HepG2 (cell line): ENCODE measurements around the gene KIAA0040. TPM values are rescaled to one million over a fixed set of nuclear protein-coding genes. Genes with fewer than 3 reads are reported as not detected.

Source experiments
- ATAC-seq: fragments of 200-7000 bp; cut with Tn5 transposase; 3 replicates; pipeline ENCODE4 v1.9.1; 2020; ENCODE audit warnings: mild to moderate bottlenecking, moderate library complexity
- BruUV-seq: library from RNA; stranded (reverse); fragments of 400-500 nt; replicated peaks from 2 replicates; lab custom pipeline; 2021; lab: Mats Ljungman, UMichigan
- CTCF ChIA-PET: fragments of 300-600 bp; formaldehyde crosslinking; extraction: SDS; loops from one replicate; lab custom pipeline; 2021; ENCODE audit warnings: low total read pairs, inconsistent platforms, low intra/inter-chr PET ratio; lab: Yijun Ruan, JAX
- POLR2A ChIA-PET: fragments of 350-600 bp; sonication (Branson Sonifier 250); formaldehyde crosslinking; loops from one replicate; lab custom pipeline; 2020; ENCODE audit warnings: antibody characterized with exemption, inconsistent platforms; lab: Yijun Ruan, JAX
- DNase-seq: peaks from one replicate; pipeline ENCODE4 v3.0.0-alpha.2; 2015; ENCODE audit warnings: low spot score
- FAIRE-seq: peaks from 3 replicates; lab custom pipeline; 2011; peaks lifted over from hg19 to GRCh38; lab: Jason Lieb, UNC
- H2AFZ ChIP-seq: one replicate; pipeline ENCODE4 v1.6.1; 2011; ENCODE audit warnings: low read length, inconsistent platforms
- H3K27ac ChIP-seq: fragments of 300-600 bp; 3 replicates; pipeline ENCODE4 v1.8.0; 2011; ENCODE audit warnings: mixed run types, mild to moderate bottlenecking, mixed read lengths, low read length, inconsistent platforms; ENCODE audit not compliant: insufficient read depth; ENCODE audit errors: extremely low read length
- H3K27me3 ChIP-seq, 2 experiments: fragments of 200-600 bp in 1 of 2; 2 replicates in 1 of 2; 3 replicates in 1 of 2; pipeline versions ENCODE4 v1.6.0 to v1.8.0; 2011; ENCODE audit warnings: low read length in 2 of 2, mild to moderate bottlenecking in 2 of 2, moderate library complexity in 2 of 2, inconsistent platforms in 1 of 2; ENCODE audit not compliant: insufficient read depth in 2 of 2, control insufficient read depth in 1 of 2
- H3K36me3 ChIP-seq, 2 experiments: fragments of 200-600 bp in 1 of 2; replicated peaks in 1 of 2; 2 replicates in 1 of 2; 3 replicates in 1 of 2; pipeline versions ENCODE4 v1.5.1 to v1.8.0; 2011; ENCODE audit warnings: low read length in 2 of 2, inconsistent platforms in 1 of 2; ENCODE audit not compliant: insufficient read depth in 2 of 2, control insufficient read depth in 1 of 2
- H3K4me1 ChIP-seq: 2 replicates; pipeline ENCODE4 v1.5.1; 2012; ENCODE audit warnings: low read length, inconsistent platforms; ENCODE audit not compliant: insufficient read depth
- H3K4me2 ChIP-seq: 2 replicates; pipeline ENCODE4 v1.6.0; 2011; ENCODE audit warnings: low read depth, low read length, inconsistent platforms
- H3K4me3 ChIP-seq, 3 experiments: fragments of 200-600 bp in 1 of 3; sonication (generic), shearing (Covaris generic) in 1 of 3; replicated peaks in 1 of 3; 2 replicates each; pipeline ENCODE4 v1.5.1; 2011 to 2016; ENCODE audit warnings: low read length in 3 of 3, inconsistent platforms in 2 of 3, low read depth in 2 of 3, mild to moderate bottlenecking in 2 of 3, control low read depth in 1 of 3, mixed read lengths in 1 of 3; ENCODE audit not compliant: insufficient read depth in 1 of 3
- H3K79me2 ChIP-seq: one replicate; pipeline ENCODE4 v1.6.1; 2011; ENCODE audit warnings: low read length, inconsistent platforms; ENCODE audit not compliant: insufficient read depth
- H3K9ac ChIP-seq: 2 replicates; pipeline ENCODE4 v1.6.0; 2011; ENCODE audit warnings: mild to moderate bottlenecking, low read depth, low read length, inconsistent platforms; ENCODE audit not compliant: insufficient read depth
- H3K9me3 ChIP-seq: 2 replicates; pipeline ENCODE4 v1.5.1; 2012; ENCODE audit warnings: mild to moderate bottlenecking, low read length
- H4K20me1 ChIP-seq: 2 replicates; pipeline ENCODE4 v1.6.0; 2011; ENCODE audit warnings: inconsistent platforms, mild to moderate bottlenecking, low read length, moderate library complexity; ENCODE audit not compliant: insufficient read depth
- AKAP8 ChIP-seq: sonication (generic); formaldehyde crosslinking; IDR thresholded peaks from 2 replicates; pipeline ENCODE4 v1.5.1; 2020; ENCODE audit warnings: mild to moderate bottlenecking, missing genetic modification reagents
- CEBPB ChIP-seq: IDR thresholded peaks from 2 replicates; pipeline ENCODE4 v1.6.1; 2011; ENCODE audit warnings: low read depth, low read length, improper control_type of control experiment, borderline replicate concordance
- DDIT3 ChIP-seq: sonication (generic); formaldehyde crosslinking; IDR thresholded peaks from 2 replicates; pipeline ENCODE4 v1.4.0; 2020; ENCODE audit warnings: mild to moderate bottlenecking, missing genetic modification reagents
- KDM4B ChIP-seq: sonication (generic); formaldehyde crosslinking; IDR thresholded peaks from 2 replicates; pipeline ENCODE4 v1.4.0; 2020; ENCODE audit warnings: missing genetic modification reagents
- MIXL1 ChIP-seq: IDR thresholded peaks from 2 replicates; pipeline ENCODE4 v1.6.1; 2016
- PAXIP1 ChIP-seq: sonication (generic); formaldehyde crosslinking; conservative IDR thresholded peaks from 2 replicates; pipeline ENCODE4 v1.4.0; 2020; ENCODE audit warnings: mild to moderate bottlenecking, missing genetic modification reagents, moderate library complexity
- ZNF879 ChIP-seq: sonication (generic); formaldehyde crosslinking; IDR thresholded peaks from 2 replicates; pipeline ENCODE4 v1.8.1; 2023; ENCODE audit warnings: missing genetic modification reagents
- ZSCAN12 ChIP-seq: sonication (generic); formaldehyde crosslinking; IDR thresholded peaks from 2 replicates; pipeline ENCODE4 v1.9.0; 2021; ENCODE audit warnings: mild to moderate bottlenecking, missing genetic modification reagents
- WGBS: methylation state at CpG from one replicate; pipeline ENCODE4 v1.1.6; 2017; ENCODE audit warnings: low lambda C conversion rate; 5-methylcytosine and 5-hydroxymethylcytosine counted together
- in situ Hi-C: cut with HindIII; loops from 2 replicates; pipeline ENCODE4 v1.10.0; 2017; ENCODE audit warnings: low pct_unique_long_range_greater_than_20kb; ENCODE audit not compliant: extremely low pct_ligation_motif_present
- intact Hi-C: fragments of 100-400 bp; cut with micrococcal nuclease; formaldehyde crosslinking; loops from one replicate; pipeline ENCODE4 v1.10.0; 2022; ENCODE audit not compliant: unreplicated experiment
- polyA plus RNA-seq, 8 experiments: library from polyadenylated mRNA; depleted of rRNA in 3 of 8; stranded (reverse) in 7 of 8; unstranded in 1 of 8; fragments of >200 nt; fragmentation: Illumina TruSeq in 4 of 8; extraction: Trizol in 4 of 8; gene quantifications; 2 replicates each; pipeline versions ENCODE4 v1.2.1 to v1.2.3, GENCODE V29; 2011 to 2016; ENCODE audit warnings: low read depth in 4 of 8, missing spikeins in 1 of 8, mixed read lengths in 1 of 8; ENCODE audit not compliant: insufficient read depth in 1 of 8
- total RNA-seq, 5 experiments: library from RNA; depleted of rRNA; stranded (reverse); fragments of >200 nt; fragmentation: Illumina TruSeq; extraction: Trizol; gene quantifications; 2 replicates each; pipeline ENCODE4 v1.2.3, GENCODE V29; 2016; ENCODE audit warnings: low read depth in 1 of 5

Gene KIAA0040
- total and polyA plus RNA-seq, 2 of the 13 experiments (the other 11 are each of a cell fraction or from before 2014, with no cell fraction given) = 0.24 to 0.26 TPM

GRCh38 chr1:175186433-175187160 is 6.0 kb downstream of the KIAA0040 start (continued):
- TF ChIP-seq MIXL1 (CRISPR knock-in tag) (no peak), ZSCAN12 (CRISPR knock-in tag) (no peak), DDIT3 (CRISPR knock-in tag) (no peak), KDM4B (CRISPR knock-in tag) (no peak), PAXIP1 (no peak), ZNF879 (CRISPR knock-in tag) (no peak)

GRCh38 chr1:175185903-175186302 is 6.7 kb downstream of the KIAA0040 start:
- no peak overlapping the region for H3K27ac ChIP-seq
- DNase-seq (no peak), ATAC-seq (no peak), FAIRE-seq (no peak)
- TF ChIP-seq CEBPB (peak; percentile 64; the same call in 1 of the 2 replicates), AKAP8 (CRISPR knock-in tag) (no peak)
- 36% methylated on average over 1 of the region's 1 CpG for WGBS
- H3K9me3 ChIP-seq = no peaks in the 10 kb centered on the region
- no peaks in the 10 kb centered on the region for H3K27me3 ChIP-seq
- BruUV-seq = no TSS peak
- no peaks in the 10 kb centered on the region for H4K20me1 ChIP-seq
- CTCF ChIA-PET = no interaction called here
- no peak overlapping the region for H3K4me3 ChIP-seq
- H3K4me2 ChIP-seq = no peak overlapping the region
- H3K4me1 ChIP-seq = no peaks in the 10 kb centered on the region
- no peak overlapping the region for H3K9ac ChIP-seq
- intact Hi-C loops (no loop called here), in situ Hi-C loops (no loop called here)
- no peak overlapping the region for H2AFZ ChIP-seq
- H3K36me3 ChIP-seq = no peaks in the 10 kb centered on the region
- no peaks in the 10 kb centered on the region for H3K79me2 ChIP-seq
- POLR2A ChIA-PET = no interaction called here
